Gastrocnemius medialis (tissue), 4 donors: ENCODE results near the gene PDE6H.

ENCODE experiments used
- CTCF ChIP-seq, 5 experiments: fragments of 450-650 bp in 3 of 5; fragments of 200-600 bp in 2 of 5; sonication (generic) in 2 of 5; IDR thresholded peaks in 4 of 5; conservative IDR thresholded peaks in 1 of 5; 1 replicate in 4 of 5; 2 replicates in 1 of 5; pipeline ENCODE4 v1.5.1; 2016 to 2019; ENCODE audit warnings: antibody characterized with exemption in 5 of 5, mild to moderate bottlenecking in 3 of 5, moderate library complexity in 3 of 5
- POLR2A ChIP-seq, 2 donors: fragments of 450-650 bp; IDR thresholded peaks; one replicate each; pipeline ENCODE4 v1.6.1; 2017; ENCODE audit warnings: antibody characterized with exemption in 2 of 2, mild to moderate bottlenecking in 2 of 2, moderate library complexity in 2 of 2

- no peak for TF ChIP-seq CTCF (IDR thresholded peaks at IDR 0.05 in 4 of 5, conservative IDR thresholded peaks at IDR 0.05 in 1 of 5)
- TF ChIP-seq POLR2A (IDR thresholded peaks at IDR 0.05): no peak
Measured at GRCh38 chr12:14988035-14988434, 15.2 kb downstream of the PDE6H start.
